Measurements from ENCODE around the gene NPAS1. TPM values are rescaled to one million over a fixed set of nuclear protein-coding genes. Genes with fewer than 3 reads are reported as not detected.

Gene NPAS1
- total and polyA plus RNA-seq, 2 of the 13 experiments (the other 11 are each of a cell fraction or from before 2014, with no cell fraction given), result 0.35 to 2.9 TPM

DNA sequence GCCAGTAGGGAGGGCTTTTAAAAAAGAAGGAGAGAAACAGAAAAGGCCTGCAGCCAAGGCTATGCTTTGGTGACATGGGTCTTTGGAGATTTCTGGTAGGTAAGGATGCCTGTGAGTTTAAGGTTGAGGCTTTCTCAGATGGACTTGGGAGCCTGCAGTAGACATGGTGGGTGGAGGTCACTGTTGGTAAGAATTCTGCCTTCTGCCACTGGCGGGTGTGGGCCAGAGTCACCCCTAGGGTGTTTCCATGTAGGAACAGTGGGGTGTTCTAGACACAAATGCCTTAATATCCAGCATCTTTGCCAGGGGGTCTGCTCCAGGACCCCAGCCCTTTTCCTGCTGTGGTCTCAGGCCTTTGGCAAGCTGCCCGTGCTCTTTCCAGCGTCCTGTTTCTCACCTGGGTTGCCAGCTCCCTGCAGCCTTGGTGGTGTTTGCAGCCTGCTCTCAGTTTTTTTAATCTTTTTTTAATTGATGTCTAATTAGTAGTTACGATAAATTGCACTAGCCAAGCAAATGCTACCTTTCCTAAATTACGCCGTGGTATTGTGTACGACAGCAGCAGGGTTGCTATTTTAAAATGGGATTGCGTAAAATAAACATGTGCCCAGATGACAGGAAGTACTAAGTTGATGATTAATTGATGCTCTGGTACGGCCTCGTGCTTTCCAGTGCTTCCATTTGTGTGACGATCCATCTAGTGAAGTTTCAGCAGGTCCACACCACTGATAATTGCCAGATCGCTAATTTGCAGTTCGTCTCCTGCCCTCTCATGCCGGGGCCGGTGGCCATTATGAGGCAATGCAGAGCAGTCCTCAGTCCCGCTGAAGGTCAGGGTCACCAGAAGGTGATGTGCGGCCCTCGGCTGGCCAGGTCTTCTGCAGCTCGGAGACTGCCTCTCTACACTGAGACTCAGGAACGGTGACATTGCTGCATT lies 35.3 kb upstream of the NPAS1 start (continued):
- TF ChIP-seq KAT7 (CRISPR knock-in tag; IDR thresholded peaks at IDR 0.05; ENCODE audit: borderline replicate concordance) (peak; percentile 59; the same call in 1 of the 2 replicates), MEIS1 (CRISPR knock-in tag; IDR thresholded peaks at IDR 0.05; ENCODE audit: borderline replicate concordance) (peak; percentile 69; the same call in 1 of the 2 replicates), ZFP82 (CRISPR knock-in tag; IDR thresholded peaks at IDR 0.05; ENCODE audit: borderline replicate concordance) (no peak), SRSF9 (IDR thresholded peaks at IDR 0.05; ENCODE audit: borderline replicate concordance, insufficient read depth, low read depth, low read length, poor library complexity, severe bottlenecking) (no peak), ZNF546 (CRISPR knock-in tag; conservative IDR thresholded peaks at IDR 0.05) (no peak), PRMT3 (CRISPR knock-in tag; IDR thresholded peaks at IDR 0.05; ENCODE audit: borderline replicate concordance, low read depth) (peak; percentile 64; the same call in 1 of the 2 replicates), FOXA1 (IDR thresholded peaks at IDR 0.05) (peak; percentile 45; the same call in 1 of the 2 replicates), FOXA1 (CRISPR knock-in tag; IDR thresholded peaks at IDR 0.05) (peak; percentile 98), DNMT3B (CRISPR knock-in tag; conservative IDR thresholded peaks at IDR 0.05) (peak; percentile 98), NFE2L1 (CRISPR knock-in tag; IDR thresholded peaks at IDR 0.05; ENCODE audit: borderline replicate concordance) (no peak), EED (CRISPR knock-in tag; IDR thresholded peaks at IDR 0.05) (no peak), NCOA5 (CRISPR knock-in tag; IDR thresholded peaks at IDR 0.05) (no peak), RELA (CRISPR knock-in tag; IDR thresholded peaks at IDR 0.05) (0 out of 2 replicates have a peak, but pooled peaks have one; percentile 25), ZNF605 (CRISPR knock-in tag; IDR thresholded peaks at IDR 0.05) (peak; percentile 58; the same call in 1 of the 2 replicates), FOXO1 (CRISPR knock-in tag; IDR thresholded peaks at IDR 0.05) (peak; percentile 86), FOSL1 (CRISPR knock-in tag; IDR thresholded peaks at IDR 0.05; ENCODE audit: borderline replicate concordance) (no peak), ZNF557 (CRISPR knock-in tag; IDR thresholded peaks at IDR 0.05) (0 out of 2 replicates have a peak, but pooled peaks have one; percentile 49), YEATS2 (CRISPR knock-in tag; IDR thresholded peaks at IDR 0.05; ENCODE audit: borderline replicate concordance) (peak; percentile 80; the same call in 1 of the 2 replicates), ISL2 (CRISPR knock-in tag; IDR thresholded peaks at IDR 0.05) (peak; percentile 90)
- TF ChIP-seq, protein P1, sequence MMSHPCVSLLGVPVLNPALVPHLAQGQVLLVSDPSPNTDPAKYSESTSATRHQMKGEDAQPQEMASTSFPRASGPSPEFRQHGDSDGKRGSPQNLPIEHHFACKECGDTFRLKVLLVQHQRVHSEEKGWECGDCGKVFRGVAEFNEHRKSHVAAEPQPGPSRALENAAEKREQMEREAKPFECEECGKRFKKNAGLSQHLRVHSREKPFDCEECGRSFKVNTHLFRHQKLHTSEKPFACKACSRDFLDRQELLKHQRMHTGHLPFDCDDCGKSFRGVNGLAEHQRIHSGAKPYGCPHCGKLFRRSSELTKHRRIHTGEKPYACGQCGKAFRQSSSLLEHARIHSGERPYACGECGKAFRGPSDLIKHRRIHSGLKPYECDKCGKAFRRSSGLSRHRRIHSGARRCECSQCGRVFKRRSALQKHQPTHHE (CRISPR knock-in tag; IDR thresholded peaks at IDR 0.05; ENCODE audit: borderline replicate concordance), result no peak
- TF ChIP-seq, protein P2, sequence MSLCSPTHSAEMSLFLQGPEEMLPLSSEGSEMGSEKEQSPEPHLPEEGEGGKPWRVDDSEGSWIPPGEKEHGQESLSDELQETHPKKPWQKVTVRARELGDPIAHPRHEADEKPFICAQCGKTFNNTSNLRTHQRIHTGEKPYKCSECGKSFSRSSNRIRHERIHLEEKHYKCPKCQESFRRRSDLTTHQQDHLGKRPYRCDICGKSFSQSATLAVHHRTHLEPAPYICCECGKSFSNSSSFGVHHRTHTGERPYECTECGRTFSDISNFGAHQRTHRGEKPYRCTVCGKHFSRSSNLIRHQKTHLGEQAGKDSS (CRISPR knock-in tag; IDR thresholded peaks at IDR 0.05; ENCODE audit: borderline replicate concordance, low read depth), result no peak; the same call in 1 of the 2 replicates
- TF ChIP-seq, protein P3, sequence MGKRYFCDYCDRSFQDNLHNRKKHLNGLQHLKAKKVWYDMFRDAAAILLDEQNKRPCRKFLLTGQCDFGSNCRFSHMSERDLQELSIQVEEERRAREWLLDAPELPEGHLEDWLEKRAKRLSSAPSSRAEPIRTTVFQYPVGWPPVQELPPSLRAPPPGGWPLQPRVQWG (CRISPR knock-in tag; IDR thresholded peaks at IDR 0.05; ENCODE audit: borderline replicate concordance, low read depth), result no peak
- TF ChIP-seq, protein P4, sequence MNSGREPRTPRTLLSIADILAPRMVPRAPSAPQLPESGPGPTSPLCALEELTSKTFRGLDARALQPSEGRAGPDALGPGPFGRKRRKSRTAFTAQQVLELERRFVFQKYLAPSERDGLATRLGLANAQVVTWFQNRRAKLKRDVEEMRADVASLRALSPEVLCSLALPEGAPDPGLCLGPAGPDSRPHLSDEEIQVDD (CRISPR knock-in tag; IDR thresholded peaks at IDR 0.05; ENCODE audit: borderline replicate concordance), result no peak; the same call in 1 of the 2 replicates
- TF ChIP-seq, protein P5, sequence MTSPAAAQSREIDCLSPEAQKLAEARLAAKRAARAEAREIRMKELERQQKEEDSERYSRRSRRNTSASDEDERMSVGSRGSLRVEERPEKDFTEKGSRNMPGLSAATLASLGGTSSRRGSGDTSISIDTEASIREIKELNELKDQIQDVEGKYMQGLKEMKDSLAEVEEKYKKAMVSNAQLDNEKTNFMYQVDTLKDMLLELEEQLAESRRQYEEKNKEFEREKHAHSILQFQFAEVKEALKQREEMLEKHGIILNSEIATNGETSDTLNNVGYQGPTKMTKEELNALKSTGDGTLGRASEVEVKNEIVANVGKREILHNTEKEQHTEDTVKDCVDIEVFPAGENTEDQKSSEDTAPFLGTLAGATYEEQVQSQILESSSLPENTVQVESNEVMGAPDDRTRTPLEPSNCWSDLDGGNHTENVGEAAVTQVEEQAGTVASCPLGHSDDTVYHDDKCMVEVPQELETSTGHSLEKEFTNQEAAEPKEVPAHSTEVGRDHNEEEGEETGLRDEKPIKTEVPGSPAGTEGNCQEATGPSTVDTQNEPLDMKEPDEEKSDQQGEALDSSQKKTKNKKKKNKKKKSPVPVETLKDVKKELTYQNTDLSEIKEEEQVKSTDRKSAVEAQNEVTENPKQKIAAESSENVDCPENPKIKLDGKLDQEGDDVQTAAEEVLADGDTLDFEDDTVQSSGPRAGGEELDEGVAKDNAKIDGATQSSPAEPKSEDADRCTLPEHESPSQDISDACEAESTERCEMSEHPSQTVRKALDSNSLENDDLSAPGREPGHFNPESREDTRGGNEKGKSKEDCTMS (CRISPR knock-in tag; conservative IDR thresholded peaks at IDR 0.05), result no peak
